Measurements from ENCODE around the gene SNX5. TPM values are rescaled to one million over a fixed set of nuclear protein-coding genes. Genes with fewer than 3 reads are reported as not detected.

SNX5 gene
- total RNA-seq, 2 donors from 2014 or later = 95.3 to 98.4 TPM

DNA sequence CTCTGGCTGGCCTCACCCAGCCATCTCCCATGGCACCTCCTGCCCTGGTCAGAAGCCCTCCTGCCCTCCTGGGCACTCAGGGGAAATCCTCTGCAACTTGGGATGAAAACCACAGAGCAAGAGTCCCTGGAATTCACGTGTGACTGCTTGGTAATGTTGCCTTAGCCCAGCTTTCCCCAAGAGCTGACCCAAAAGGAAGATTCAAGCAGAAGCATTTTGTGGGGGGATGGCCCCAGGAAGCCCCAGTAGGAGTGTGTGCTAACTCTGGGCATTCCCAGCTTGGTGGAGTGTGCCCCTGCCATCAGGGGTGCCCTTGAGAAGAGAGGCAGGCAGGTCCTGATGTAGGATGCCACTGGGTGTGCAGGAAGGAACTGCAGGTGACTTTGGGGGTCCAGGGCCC, 35.5 kb downstream of the SNX5 start:
- intact Hi-C loops (cut with DNase I, micrococcal nuclease) = no loop called here
- DNase-seq (no peak), ATAC-seq (no peak)

DNA sequence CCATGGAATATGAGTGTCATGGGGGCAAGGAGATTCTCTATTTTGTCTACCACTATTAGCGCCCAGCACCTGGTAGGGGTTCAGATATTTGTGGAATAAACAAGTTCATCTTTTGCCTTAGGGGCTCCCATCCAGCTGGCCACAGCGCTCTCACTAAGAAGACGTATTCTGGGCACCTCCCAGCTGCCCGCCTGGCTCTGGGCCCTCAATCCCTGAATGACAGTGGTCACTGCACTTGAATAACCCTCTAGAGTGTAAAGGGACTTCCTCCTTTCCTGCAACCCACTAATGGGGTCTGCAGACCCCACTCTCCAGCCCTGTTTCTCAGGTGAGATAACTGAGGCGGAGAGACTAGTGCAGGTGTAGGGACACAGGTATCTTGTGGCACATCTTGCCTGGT, 36.2 kb downstream of the SNX5 start:
- no peak for DNase-seq
- intact Hi-C loops (cut with DNase I, micrococcal nuclease) = no loop called here
- no peak for ATAC-seq

DNA sequence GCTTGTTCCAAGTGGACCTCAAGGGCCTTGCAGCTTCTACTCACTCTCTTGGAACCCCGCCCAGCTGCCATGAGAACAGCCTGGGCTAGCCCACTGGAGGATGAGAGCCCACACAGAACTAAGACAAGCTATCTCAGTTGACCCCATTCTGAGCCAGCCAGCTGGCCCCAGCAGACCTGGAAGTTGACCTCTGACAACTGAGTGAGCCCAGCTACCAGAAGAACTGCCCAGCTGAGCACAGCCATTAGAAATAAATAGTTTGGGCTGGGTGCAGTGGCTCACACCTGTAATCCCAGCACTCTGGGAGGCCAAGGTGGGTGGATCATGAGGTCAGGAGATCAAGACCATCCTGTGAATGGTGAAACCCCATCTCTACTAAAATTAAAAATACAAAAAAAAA, 37.1 kb downstream of the SNX5 start:
- DNase-seq = no peak
- ATAC-seq = no peak

DNA sequence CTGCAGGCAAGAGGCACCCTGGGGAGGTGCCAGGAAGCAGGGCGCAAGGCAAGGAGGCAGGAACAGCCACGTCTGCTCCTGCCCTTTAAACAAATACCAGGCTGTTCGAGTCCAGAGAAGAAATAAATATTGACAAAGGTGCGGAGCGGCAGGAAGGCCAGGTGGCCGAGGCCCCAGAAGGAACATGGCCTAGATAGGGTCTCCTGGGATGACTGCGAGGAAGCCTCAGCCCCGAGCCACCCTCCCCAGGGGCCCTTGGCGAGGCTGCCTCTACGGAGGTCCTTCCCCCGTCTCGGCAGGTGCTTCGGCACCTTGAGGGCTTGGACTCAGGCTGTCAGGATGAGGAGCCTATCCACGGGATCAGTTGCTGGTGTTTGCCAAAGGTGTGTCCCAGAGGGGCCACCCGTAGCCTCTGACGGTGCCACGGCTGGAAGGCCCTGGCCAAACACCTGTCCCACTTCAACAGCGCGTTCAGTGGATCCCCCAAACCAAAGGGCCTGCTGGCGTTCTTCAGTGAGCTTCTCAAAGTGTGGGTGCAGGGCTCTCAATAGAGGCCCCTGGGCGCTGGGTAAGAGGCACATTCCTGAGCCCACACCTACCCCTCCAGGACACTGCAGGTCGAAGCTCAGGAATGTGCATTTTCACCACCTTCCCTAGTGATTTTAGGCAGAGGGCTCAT, 39.8 kb downstream of the SNX5 start:
- DNase-seq (peak; percentile 69 to 74), ATAC-seq (peak; percentile 66)
- intact Hi-C loops (cut with DNase I, micrococcal nuclease) = no loop called here

More for the DNA sequence above, 37.1 kb downstream of the SNX5 start:
- intact Hi-C loops (cut with DNase I, micrococcal nuclease) = no loop called here

DNA sequence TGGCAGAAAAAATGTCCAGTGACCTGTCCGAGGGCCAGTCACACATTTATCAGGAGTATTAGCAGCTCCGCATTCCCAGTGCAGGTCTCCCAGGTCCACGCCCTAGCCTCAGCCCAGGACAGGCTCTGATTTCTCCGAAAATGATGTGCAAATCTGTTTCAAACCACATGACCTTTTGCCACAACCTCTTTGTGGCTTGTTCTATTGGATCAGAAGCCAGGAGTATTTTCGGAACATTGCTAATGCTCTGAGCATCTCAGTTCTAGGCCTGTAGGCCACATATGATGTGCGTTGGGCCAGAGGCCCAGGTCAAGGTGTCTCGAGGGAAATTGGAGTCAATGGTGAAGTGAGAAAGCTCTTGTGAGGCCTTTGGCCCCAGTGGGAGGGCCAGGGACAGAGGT, 40.4 kb downstream of the SNX5 start:
- ATAC-seq (no peak), DNase-seq (no peak)
- intact Hi-C loops (cut with DNase I, micrococcal nuclease) = no loop called here

DNA sequence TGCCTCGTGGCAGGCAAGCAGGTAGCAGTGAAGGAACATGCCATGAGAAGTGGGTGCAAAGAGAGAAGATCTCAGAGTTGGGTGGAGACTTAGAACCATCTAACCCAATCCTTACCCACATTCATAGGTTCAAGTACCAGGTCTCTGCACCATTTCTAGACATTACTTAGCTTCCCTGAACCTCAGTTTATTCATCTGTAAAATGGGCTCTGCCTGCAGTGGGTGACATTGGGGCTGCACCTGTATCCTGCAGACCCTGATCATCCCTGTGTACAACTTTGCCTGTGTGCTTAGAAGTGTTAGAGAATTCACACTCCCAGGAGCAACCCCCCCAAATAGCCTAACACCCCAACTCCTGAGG, 42.7 kb downstream of the SNX5 start:
- ATAC-seq (no peak), DNase-seq (no peak)
- intact Hi-C loops (cut with DNase I, micrococcal nuclease) = no loop called here

DNA sequence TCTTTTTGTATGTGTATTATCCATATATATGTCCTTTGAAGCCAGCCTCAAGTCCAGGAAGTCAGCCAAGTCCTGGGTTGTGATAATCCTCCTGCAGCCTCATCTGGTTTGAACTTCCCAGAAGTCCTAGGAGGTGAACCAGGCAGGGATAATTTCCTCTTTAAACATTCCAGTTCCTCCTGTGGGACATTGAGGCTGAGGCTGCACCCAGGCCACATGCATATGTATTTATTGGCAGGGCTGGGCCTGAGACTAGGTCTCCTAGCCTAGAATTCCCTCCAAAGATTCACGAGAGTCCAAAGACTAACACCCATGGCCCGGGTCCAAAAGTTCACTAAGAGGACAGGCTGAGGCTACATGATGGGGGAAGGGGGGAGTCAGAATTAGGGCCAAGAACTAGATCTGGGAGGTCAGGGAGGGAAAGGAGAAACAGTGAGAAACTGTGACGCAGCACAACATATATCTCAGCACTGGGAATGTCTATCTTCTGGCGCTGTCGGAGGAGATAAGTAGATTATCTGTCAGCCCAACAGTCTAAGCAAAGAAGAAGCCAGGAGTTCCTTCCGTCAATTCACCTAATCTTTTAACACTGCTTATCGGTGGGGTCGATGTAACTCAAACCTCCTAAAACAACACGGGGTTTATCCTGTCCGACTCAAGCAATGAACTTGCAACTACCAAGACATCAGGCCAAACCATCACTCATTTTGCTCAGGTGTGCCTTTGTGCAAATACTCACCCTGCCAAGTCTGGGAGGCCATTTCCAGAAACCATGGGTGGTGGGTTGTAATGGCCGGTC, 43.3 kb downstream of the SNX5 start:
- ATAC-seq = peak; percentile 71
- peak; percentile 87 to 91 for DNase-seq
- intact Hi-C loops (cut with DNase I, micrococcal nuclease) = no loop called here

DNA sequence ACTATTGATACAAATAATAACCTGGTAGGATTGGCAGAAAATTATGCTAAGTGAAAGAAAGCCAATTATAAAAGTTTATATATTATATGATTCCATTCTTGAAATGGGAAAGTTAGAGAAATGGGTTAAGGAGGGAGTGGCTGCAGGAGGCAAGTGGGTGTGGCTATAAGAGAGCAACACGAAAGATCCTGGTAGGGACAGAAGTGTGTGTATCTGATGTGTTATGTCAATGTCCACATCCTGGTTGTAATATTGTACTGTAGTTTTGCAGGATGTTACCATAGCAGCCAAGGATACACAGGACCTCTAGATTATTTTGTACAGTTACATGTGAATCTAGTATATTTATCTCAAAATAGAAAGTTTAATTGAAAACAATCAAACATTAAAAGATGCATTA, 46.8 kb downstream of the SNX5 start:
- DNase-seq (no peak), ATAC-seq (peak; percentile 61)
- intact Hi-C loops (cut with DNase I, micrococcal nuclease) = no loop called here

DNA sequence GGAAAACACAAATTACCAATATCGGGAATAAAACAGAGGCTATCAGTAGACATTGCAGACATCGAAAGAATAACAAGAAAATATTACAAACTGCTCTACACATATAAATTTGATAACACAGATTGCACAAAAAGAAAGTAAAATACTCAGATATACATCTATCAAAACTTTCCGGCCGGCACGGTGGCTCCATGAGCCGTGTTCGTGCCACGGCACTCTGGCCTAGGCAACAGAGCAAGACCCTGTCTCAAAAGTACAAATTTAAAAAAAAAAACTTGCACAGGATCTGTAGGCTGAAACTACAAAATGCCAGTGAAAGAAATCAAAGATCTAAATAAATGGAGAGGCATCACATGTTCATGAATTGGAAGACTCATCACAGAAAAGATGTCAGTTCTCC, 49.4 kb downstream of the SNX5 start:
- intact Hi-C loops (cut with DNase I, micrococcal nuclease) = no loop called here
- DNase-seq (no peak), ATAC-seq (no peak)

DNA sequence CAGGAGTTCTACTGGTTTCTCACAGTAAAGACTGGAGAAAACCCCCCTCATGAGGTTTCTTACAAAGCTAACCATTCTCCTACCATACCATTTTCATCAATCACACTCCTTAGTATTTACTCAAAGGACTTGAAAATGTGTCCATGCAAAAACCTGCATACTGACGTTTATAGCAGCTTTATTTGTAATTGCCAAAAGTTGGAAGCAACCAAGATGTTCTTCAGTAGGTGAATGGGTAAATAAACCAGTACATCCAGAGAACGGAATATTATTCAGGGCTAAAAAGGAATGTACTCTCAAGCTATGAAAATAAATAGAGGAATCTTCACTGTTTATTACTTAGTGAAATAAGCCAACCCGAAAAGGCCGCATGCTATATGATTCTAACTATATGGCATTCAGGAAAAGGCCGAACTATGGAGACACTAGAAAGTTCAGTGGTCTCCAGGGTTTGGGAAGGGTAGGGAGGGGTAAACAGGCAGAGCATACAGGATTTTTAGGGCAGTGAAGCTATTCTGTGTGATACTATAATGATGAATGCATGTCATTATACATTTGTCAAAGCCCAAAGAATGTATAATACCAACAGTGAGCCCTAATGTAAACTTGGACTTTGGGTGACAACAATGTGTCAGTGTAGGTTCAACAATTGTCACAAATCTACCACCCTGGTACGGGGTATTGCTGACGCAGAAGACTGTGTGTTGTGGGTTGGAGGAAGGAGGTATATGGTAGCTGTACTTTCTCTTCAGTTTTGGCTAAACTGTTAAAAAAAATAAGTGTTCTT, 50.6 kb downstream of the SNX5 start:
- ATAC-seq = no peak
- intact Hi-C loops (cut with DNase I, micrococcal nuclease) = no loop called here
- no peak for DNase-seq

DNA sequence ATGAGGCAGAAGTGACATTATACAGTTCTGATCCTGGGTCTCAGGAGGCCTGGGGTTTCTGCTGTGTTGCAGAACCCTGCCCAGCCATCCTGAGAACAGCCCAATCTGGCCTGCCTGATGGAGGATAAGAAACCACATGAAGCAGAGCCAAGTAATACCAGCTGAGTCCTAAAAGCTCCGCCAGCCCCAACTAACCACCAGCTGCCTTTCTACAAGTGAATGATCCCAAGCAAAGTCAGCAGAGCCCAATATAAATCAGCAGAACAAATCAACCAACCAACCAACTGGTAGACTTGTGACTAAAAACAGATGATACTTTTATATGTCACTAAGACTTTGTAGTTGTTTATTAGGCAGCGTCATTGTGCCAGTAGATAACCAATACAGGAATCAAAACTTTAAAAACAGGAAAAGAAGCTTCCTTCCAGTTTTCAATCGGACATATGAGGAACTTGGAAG, 52.1 kb downstream of the SNX5 start:
- DNase-seq (no peak), ATAC-seq (no peak)
- intact Hi-C loops (cut with DNase I, micrococcal nuclease) = no loop called here

DNA sequence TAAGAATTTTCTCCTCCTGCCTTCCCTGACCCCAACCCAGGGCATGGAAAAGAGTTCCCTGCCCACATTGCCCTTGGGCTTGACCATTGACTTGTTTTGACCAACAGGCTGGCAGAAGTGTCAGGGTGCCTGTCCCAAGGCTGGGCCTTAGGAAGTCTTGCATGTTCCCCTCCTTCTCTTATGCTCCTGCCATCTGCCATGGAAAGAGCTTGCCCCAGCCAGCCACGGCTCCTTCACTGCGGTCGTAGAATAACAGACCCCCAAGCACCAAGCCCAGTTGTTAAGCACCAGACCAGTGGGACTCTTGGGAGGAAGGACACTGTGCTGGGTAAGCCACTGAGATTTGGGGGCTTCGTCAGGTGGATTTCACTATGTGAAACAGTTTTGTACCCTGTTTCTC, 53.6 kb downstream of the SNX5 start:
- DNase-seq = no peak
- ATAC-seq = no peak
- intact Hi-C loops (cut with DNase I, micrococcal nuclease) = no loop called here

DNA sequence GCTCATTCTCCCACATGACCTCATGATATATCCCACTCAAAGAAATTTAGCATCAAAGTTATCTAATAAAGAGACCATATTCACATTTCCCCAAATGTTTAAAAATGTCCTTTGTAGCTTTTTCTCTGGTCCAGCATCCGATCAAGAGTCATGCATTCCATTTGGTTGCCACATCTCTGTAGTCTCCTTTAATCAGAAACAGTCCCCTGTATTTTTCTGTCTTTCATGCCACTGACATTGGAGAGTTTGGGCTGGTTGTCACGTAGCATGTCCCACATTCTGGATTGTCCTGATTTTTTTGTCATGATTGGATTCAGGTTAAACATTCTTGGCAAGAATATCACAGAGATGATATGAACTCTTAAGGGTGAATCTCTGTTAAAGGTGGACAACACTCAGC, 55.7 kb downstream of the SNX5 start:
- intact Hi-C loops (cut with DNase I, micrococcal nuclease) = no loop called here
- DNase-seq = no peak
- ATAC-seq = no peak

DNA sequence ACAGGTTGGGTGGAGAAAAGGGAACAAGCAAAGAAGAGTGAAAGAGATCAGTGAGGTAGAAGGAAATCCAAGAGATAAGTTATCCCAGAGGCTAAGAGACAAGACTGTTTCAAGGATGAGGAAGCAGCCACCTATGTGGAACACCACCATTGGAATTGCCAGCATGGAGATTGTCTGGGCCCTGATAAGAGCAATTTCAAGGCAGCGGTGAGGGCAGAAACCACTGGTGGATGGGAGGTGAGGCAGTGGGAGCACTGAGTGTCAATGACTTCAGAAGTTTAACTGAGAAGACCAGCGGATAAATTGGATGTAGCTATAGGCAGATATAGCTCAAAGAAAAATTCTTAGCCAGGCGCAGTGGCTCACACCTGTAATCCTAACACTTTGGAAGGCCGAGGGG, 56.7 kb downstream of the SNX5 start:
- intact Hi-C loops (cut with DNase I, micrococcal nuclease) = no loop called here
- no peak for DNase-seq
- no peak for ATAC-seq

DNA sequence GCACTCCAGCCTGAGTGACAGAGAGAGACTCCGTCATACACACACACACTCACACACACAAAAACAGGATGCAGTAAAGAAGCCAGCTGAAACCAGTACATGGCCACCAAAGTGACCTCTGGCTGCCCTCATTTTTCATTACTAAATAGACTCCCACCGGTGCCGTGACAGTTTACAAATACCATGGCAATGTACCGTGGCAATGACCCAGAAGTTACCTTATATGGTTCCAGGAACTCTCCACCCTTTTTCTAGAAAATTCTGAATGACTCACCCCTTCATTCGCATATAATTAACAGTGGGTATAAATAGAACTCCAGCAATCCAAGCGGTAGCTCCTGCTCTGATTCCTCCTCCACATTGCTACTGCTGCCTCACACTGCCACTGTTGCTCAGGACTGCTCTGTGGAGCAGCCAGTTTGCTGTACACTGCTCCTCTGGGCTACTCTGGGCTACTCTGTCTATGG, 57.7 kb downstream of the SNX5 start:
- ATAC-seq (peak; percentile 65), DNase-seq (no peak)
- intact Hi-C loops (cut with DNase I, micrococcal nuclease) = no loop called here

DNA sequence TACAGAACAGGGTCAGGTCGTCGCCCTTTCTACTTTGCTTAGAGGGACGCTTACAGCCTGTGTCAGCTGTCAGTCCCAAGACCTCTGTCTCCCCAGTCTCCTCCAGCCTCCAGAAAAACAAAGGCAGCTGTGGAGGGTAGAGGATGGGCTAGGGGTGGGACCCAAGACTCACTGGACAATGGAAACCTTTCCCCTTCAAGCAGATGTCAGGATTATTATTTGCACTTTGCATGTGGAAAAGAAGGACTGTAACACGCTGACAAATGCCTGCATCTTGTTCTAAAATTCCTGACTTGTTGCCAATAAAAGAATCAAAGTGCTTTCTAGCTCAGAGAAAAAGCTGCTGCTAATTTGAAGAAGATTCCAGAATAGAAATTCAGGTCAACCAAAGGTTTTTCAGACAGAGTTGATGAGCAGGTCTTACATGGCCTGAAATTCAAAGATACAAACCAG, 58.7 kb downstream of the SNX5 start:
- intact Hi-C loops (cut with DNase I, micrococcal nuclease) = no loop called here
- no peak for ATAC-seq
- no peak for DNase-seq

DNA sequence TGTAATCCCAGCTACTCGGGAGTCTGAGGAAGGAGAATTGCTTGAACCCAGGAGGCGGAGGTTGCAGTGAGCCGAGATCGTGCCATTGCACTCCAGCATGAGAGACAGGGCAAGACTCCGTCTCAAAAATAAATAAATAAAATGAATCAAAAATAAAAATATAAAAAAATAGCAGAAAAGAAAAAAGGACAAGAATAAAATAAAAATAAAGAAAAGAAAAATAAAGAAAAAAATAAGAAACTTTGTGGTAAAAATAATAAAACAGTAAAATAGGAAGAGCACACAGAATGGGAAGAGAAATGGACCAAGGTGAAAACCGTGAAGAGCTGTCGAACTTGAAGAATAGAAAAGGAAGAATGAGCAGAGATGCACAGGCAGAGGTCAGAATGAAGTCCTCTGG, 63.0 kb downstream of the SNX5 start:
- no peak for DNase-seq
- intact Hi-C loops (cut with DNase I, micrococcal nuclease) = no loop called here
- no peak for ATAC-seq

DNA sequence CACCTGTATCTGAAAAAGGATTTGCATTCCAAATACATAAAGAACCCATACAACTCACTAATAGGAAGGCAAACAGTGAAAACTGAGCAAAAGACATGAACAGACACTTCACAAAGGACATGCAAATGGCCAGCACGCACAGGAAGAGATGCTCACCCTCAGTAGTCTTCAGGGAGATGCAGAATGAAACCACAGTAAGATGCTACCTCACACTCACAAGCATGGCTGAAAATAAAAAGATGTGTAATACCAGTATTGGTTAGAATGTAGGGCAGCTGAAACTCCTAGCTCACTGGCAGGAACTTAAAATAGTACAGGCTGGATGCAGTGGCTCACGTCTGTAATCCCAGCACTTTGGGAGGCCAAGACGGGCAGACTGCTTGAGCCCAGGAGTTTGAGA, 64.6 kb downstream of the SNX5 start:
- no peak for ATAC-seq
- no peak for DNase-seq
- intact Hi-C loops (cut with DNase I, micrococcal nuclease) = no loop called here

DNA sequence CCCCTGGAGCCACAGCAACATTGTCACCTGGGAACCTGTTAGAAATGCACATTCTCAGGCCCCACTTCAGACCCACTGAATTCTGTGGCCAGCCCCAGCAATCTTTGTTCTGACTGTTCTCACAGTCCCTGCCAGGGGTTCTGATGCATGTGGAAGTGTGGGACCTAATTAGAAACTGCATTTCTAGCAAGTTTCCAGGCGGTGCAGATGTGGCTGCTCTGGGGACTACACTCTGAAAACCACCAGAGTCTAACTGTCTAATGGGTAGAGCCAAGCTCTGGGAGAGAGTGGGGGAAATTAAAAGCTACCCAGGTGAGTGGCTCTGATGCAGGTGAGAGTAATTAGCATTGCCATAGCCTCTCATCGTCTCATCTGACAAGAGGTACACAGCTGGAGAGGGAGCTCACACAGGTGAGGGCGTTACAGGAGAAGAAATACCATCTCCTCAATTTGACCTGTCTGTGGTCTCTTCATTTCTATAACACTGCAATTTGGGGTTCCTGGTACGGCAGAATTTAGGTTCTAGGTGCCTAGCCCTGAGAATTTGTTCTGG, 66.0 kb downstream of the SNX5 start:
- DNase-seq (no peak), ATAC-seq (no peak)
- intact Hi-C loops (cut with DNase I, micrococcal nuclease) = no loop called here

Measured in left colon (tissue), 2 donors.